Dendritic cell treated with granulocyte-macrophage colony-stimulating factor and Interleukin-4, amounts not matched to agents 40 ng/mL and 50 ng/mL, for 4 days (primary cell): ENCODE results near the gene ZMYND8.
A peak's percentile ranks its signal among the peaks of the same experiment; 100 is the strongest.
"Not testable (repeated sequence)": the region's sequence is repeated elsewhere in the genome, so short reads cannot be mapped to it uniquely, and the experiment has no call there.

Experiments
- H3K27ac Mint-ChIP-seq: one replicate; pipeline ENCODE4 v1.8.0; 2022; ENCODE audit warnings: mild to moderate bottlenecking, mixed read lengths
- H3K27me3 Mint-ChIP-seq: one replicate; pipeline ENCODE4 v1.8.0; 2022; ENCODE audit warnings: mild to moderate bottlenecking, mixed read lengths
- H3K36me3 Mint-ChIP-seq: one replicate; pipeline ENCODE4 v1.8.0; 2022; ENCODE audit warnings: low read depth, mixed read lengths
- H3K4me1 Mint-ChIP-seq: one replicate; pipeline ENCODE4 v1.8.0; 2022; ENCODE audit warnings: low read depth, mixed read lengths
- H3K4me3 Mint-ChIP-seq: one replicate; pipeline ENCODE4 v1.8.0; 2022; ENCODE audit warnings: mild to moderate bottlenecking, moderate library complexity, mixed read lengths
- H3K9me3 Mint-ChIP-seq: one replicate; pipeline ENCODE4 v1.8.0; 2022; ENCODE audit warnings: mixed read lengths
- intact Hi-C: fragments of 100-400 bp; cut with micrococcal nuclease; formaldehyde crosslinking; loops from one replicate; pipeline ENCODE4 v1.15.0; 2022

Gene ZMYND8

DNA sequence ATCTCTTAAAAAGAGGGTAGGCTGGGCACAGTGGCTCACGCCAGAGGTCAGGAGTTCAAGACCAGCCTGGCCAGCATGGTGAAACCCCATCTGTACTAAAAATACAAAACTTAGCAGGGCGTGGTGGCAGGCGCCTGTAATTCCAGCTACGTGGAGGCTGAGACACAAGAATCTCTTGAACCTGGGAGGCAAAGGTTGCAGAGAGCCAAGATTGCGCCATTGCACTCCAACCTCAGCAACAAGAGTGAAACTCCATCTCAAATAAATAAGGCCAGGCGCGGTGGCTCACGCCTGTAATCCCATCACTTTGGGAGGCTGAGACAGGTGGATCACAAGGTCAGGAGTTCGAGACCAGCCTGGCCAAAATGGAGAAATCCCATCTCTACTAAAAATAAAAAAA is 48.9 kb downstream of the ZMYND8 start:
- H3K4me3 Mint-ChIP-seq, intact Hi-C loops, H3K27ac Mint-ChIP-seq: not testable (repeated sequence)

GRCh38 chr20:47306755-47307370 is 49.6 kb downstream of the ZMYND8 start:
- Mint-ChIP-seq H3K27ac (no peak overlapping the region), H3K9me3 (no peaks in the 10 kb centered on the region), H3K27me3 (no peaks in the 10 kb centered on the region), H3K4me3 (no peak overlapping the region), H3K36me3 (peaks cover 96% of the 10 kb centered on the region), H3K4me1 (peaks cover 8% of the 10 kb centered on the region)
- intact Hi-C loops, result no loop called here

More for the DNA sequence above, 48.9 kb downstream of the ZMYND8 start:
- H3K36me3 Mint-ChIP-seq, result peaks cover 97% of the 10 kb centered on the region
- H3K27me3 Mint-ChIP-seq, H3K4me1 Mint-ChIP-seq, H3K9me3 Mint-ChIP-seq: not testable (repeated sequence)

DNA sequence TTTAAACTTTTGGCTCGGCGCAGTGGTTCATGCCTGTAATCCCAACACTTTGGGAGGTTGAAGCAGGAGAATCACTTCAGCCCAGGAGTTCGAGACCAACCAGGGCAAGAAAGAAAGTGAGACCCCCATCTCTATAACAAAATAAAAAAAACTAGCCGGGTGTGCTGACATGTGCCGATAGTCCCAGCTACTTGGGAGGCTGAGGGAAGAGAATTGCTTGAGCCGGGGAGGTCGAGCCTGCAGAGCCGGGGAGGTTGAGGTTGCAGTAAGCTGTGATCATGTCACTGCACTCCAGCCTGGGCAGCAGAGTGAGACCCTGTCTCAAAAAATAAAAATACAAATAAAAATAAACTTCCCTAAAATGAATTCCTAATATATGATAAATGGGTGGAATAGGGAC is 50.4 kb downstream of the ZMYND8 start:
- H3K27ac Mint-ChIP-seq, result no peak overlapping the region
- peaks cover 13% of the 10 kb centered on the region for H3K4me1 Mint-ChIP-seq
- intact Hi-C loops, result no loop called here
- H3K9me3 Mint-ChIP-seq, result no peaks in the 10 kb centered on the region
- no peak overlapping the region for H3K4me3 Mint-ChIP-seq
- peaks cover 96% of the 10 kb centered on the region for H3K36me3 Mint-ChIP-seq
- H3K27me3 Mint-ChIP-seq, result no peaks in the 10 kb centered on the region

DNA sequence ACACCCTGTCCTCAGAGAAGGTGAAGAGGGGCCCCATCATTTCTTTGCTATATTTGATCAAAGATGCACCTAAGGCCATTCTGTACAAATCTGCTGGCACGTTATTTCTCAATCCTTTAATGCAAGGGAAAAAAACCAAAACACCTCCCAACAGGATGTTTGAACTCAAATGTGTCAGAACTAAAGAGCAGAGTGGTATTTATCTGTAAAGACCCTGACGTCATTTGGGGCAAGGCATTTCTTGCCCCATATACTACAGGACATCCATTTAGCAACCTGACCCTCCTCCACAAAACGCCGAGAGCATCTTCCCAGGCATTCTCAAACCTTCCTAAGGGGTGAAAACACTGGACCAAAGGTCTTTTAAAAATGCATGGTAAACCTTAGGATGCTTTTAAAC is 50.8 kb downstream of the ZMYND8 start:
- no peaks in the 10 kb centered on the region for H3K27me3 Mint-ChIP-seq
- peaks cover 10% of the 10 kb centered on the region for H3K4me1 Mint-ChIP-seq
- intact Hi-C loops, result no loop called here
- H3K9me3 Mint-ChIP-seq, result no peaks in the 10 kb centered on the region
- H3K27ac Mint-ChIP-seq, result no peak overlapping the region
- H3K36me3 Mint-ChIP-seq, result peaks cover 96% of the 10 kb centered on the region
- no peak overlapping the region for H3K4me3 Mint-ChIP-seq

DNA sequence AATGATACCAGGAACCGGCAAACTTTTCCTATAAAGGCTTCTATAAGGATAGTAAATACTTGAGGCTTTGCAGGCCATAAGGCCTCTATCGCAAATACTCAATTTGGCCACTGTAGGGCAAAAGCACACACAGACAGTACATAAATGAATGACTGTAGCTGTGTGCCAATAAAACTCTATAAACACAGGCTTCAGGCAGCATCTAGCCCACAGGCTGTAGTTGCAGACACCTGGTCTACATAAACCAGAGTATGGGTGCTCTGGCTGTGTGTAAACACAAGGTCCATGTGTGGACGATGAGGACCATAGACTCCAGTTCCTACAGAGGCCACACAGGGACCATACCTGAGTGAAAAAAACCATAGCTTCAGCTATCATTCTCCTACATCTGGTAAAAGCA is 52.2 kb downstream of the ZMYND8 start:
- H3K4me3 Mint-ChIP-seq, result no peak overlapping the region
- H3K27ac Mint-ChIP-seq, result no peak overlapping the region
- no peaks in the 10 kb centered on the region for H3K9me3 Mint-ChIP-seq
- no peaks in the 10 kb centered on the region for H3K27me3 Mint-ChIP-seq
- H3K4me1 Mint-ChIP-seq, result peaks cover 10% of the 10 kb centered on the region
- intact Hi-C loops, result no loop called here
- peaks cover 96% of the 10 kb centered on the region for H3K36me3 Mint-ChIP-seq

DNA sequence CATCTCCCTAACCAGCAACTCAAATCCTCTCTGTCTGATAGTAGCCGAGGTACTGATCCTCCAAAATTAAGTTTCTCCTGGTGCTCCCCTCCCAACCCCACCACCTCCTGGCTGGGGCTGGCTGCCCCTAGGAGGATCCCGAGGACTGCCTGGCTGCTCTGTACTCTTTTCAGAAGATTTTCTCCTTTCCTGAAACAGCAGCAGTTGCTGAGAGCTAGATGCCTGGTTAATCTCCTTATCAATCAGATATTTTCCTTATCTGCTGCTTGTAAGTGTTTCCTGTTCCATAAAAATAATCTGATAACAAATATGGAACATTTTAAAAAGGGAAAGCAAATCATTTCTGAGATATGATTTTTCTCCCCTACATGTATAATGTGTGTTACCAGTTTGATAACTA is 52.8 kb downstream of the ZMYND8 start:
- peaks cover 96% of the 10 kb centered on the region for H3K36me3 Mint-ChIP-seq
- intact Hi-C loops, result no loop called here

DNA sequence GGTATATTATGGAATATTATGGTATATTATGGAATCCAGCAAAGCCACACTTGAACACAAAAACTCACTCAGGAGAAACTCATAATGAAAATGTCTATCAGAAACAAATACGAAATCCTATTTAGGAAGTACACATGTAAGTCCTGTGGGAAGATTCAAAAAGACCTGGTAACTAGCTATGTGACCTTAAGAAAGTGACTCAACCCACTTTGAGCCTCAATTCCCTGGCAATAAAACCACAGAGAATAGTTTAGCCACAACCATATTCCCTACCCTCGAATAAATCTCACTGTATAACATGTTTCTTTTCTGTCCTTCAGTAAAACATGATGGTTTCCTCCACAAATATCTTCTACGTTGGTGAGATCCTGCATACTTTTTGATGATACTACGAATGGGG is 56.4 kb downstream of the ZMYND8 start:
- H3K4me1 Mint-ChIP-seq, result peaks cover 10% of the 10 kb centered on the region
- intact Hi-C loops, result no loop called here
- no peaks in the 10 kb centered on the region for H3K9me3 Mint-ChIP-seq
- peaks cover 96% of the 10 kb centered on the region for H3K36me3 Mint-ChIP-seq
- no peak overlapping the region for H3K4me3 Mint-ChIP-seq
- H3K27ac Mint-ChIP-seq, result no peak overlapping the region
- no peaks in the 10 kb centered on the region for H3K27me3 Mint-ChIP-seq

More for the DNA sequence above, 52.8 kb downstream of the ZMYND8 start:
- Mint-ChIP-seq H3K9me3 (no peaks in the 10 kb centered on the region), H3K27me3 (no peaks in the 10 kb centered on the region), H3K4me3 (no peak overlapping the region), H3K27ac (no peak overlapping the region), H3K4me1 (peaks cover 10% of the 10 kb centered on the region)

GRCh38 chr20:47298624-47299023 is 57.9 kb downstream of the ZMYND8 start:
- H3K27me3 Mint-ChIP-seq, result no peaks in the 10 kb centered on the region
- no peak overlapping the region for H3K4me3 Mint-ChIP-seq
- peaks cover 15% of the 10 kb centered on the region for H3K4me1 Mint-ChIP-seq
- peaks cover 99% of the 10 kb centered on the region for H3K36me3 Mint-ChIP-seq
- H3K27ac Mint-ChIP-seq, result no peak overlapping the region
- intact Hi-C loops, result loop anchor here (5.0 to 10.0 kb wide), 2 partner anchors 84 to 326 kb away; no protein-coding TSS in a partner anchor
- H3K9me3 Mint-ChIP-seq, result no peaks in the 10 kb centered on the region

DNA sequence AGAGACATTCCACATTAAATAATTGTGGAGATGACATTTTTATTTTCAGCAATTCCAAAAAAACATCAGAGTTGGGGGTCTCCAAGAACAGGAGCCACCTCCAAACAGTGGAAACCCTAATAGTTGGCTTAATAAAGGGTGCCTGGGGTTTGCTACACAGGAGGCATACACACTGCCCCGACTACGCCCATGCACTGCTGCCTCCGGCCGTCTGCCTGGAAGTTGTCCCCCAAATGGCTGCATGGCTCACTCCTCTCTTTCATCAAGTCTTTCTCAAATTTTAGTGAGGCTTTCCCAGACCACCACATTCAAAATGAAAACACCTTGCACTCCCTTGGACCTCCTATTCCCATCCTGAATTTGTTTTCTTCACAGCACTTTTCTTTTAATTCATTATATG is 58.8 kb downstream of the ZMYND8 start:
- intact Hi-C loops, result loop anchor here (5.0 to 10.0 kb wide), 2 partner anchors 85 to 327 kb away; no protein-coding TSS in a partner anchor
- H3K9me3 Mint-ChIP-seq, result no peaks in the 10 kb centered on the region
- H3K27me3 Mint-ChIP-seq, result no peaks in the 10 kb centered on the region
- no peak overlapping the region for H3K4me3 Mint-ChIP-seq
- peaks cover 16% of the 10 kb centered on the region for H3K4me1 Mint-ChIP-seq
- H3K36me3 Mint-ChIP-seq, result peaks cover 99% of the 10 kb centered on the region
- H3K27ac Mint-ChIP-seq, result peak overlapping the region; percentile 51

DNA sequence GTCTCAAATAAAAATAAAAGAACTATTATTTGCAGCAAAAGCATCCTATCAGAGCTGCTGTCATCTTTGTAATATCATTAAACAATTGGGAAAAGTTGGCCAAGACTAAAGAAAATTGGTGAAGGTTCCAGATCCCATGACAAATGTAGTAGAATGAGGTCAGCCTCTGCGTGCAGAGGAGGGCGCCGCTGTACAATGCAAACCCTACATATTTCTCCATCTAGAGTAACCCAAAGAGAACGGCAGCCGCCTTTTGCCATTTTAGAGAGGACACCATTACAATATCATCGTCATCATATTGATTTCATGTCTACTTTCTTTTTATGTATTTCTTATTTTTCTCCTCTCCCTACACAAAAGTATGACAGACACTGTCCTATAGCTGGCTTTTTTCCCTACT is 59.5 kb downstream of the ZMYND8 start:
- peak overlapping the region; percentile 51 for H3K27ac Mint-ChIP-seq
- H3K4me1 Mint-ChIP-seq, result peaks cover 15% of the 10 kb centered on the region
- no peaks in the 10 kb centered on the region for H3K9me3 Mint-ChIP-seq
- H3K27me3 Mint-ChIP-seq, result no peaks in the 10 kb centered on the region
- intact Hi-C loops, result loop anchor here (5.0 to 10.0 kb wide), 2 partner anchors 85 to 328 kb away; no protein-coding TSS in a partner anchor
- no peak overlapping the region for H3K4me3 Mint-ChIP-seq
- H3K36me3 Mint-ChIP-seq, result peaks cover 100% of the 10 kb centered on the region

- intact Hi-C loops, result loop anchor here (5.0 to 10.0 kb wide), 2 partner anchors 86 to 329 kb away; no protein-coding TSS in a partner anchor
- no peak overlapping the region for H3K4me3 Mint-ChIP-seq
- H3K4me1 Mint-ChIP-seq, result peaks cover 6% of the 10 kb centered on the region
- no peaks in the 10 kb centered on the region for H3K27me3 Mint-ChIP-seq
- H3K36me3 Mint-ChIP-seq, result peaks cover 100% of the 10 kb centered on the region
- no peak overlapping the region for H3K27ac Mint-ChIP-seq
- H3K9me3 Mint-ChIP-seq, result no peaks in the 10 kb centered on the region
These were observed 60.5 kb downstream of the ZMYND8 start for GRCh38 chr20:47295921-47296426.

GRCh38 chr20:47295129-47295813 is 61.2 kb downstream of the ZMYND8 start:
- Mint-ChIP-seq H3K27me3 (no peaks in the 10 kb centered on the region), H3K9me3 (no peaks in the 10 kb centered on the region), H3K36me3 (peaks cover 100% of the 10 kb centered on the region), H3K27ac (no peak overlapping the region), H3K4me3 (no peak overlapping the region), H3K4me1 (peaks cover 6% of the 10 kb centered on the region)
- intact Hi-C loops, result loop anchor here (5.0 to 10.0 kb wide), 2 partner anchors 87 to 330 kb away; no protein-coding TSS in a partner anchor

DNA sequence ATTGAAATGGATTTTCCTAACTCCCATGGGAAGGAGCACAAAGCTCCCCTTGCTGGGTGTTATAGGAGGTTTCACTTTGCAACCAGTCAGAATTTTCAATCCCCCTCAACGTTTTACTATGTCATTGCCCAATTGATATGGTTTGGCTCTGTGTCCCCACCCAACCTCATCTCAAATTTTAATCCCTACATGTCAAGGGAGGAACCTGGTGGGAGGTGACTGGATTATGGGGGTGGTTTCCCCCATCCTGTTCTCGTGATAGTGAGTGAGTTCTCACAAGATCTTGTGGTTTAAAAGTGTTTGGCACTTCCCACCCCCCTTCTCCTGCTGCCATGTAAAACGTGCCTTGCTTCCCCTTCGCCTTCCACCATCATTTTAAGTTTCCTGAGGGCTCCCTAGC is 62.9 kb downstream of the ZMYND8 start:
- no peaks in the 10 kb centered on the region for H3K9me3 Mint-ChIP-seq

GRCh38 chr20:47292581-47292980 is 63.9 kb downstream of the ZMYND8 start:
- no peak overlapping the region for H3K27ac Mint-ChIP-seq
- peaks cover 100% of the 10 kb centered on the region for H3K36me3 Mint-ChIP-seq
- no peak overlapping the region for H3K4me3 Mint-ChIP-seq
- peaks cover 6% of the 10 kb centered on the region for H3K4me1 Mint-ChIP-seq
- intact Hi-C loops, result loop anchor here (10.0 kb wide), 1 partner anchor 332 kb away; no protein-coding TSS in a partner anchor
- no peaks in the 10 kb centered on the region for H3K27me3 Mint-ChIP-seq
- H3K9me3 Mint-ChIP-seq, result no peaks in the 10 kb centered on the region

More for the DNA sequence above, 62.9 kb downstream of the ZMYND8 start:
- Mint-ChIP-seq H3K4me3 (no peak overlapping the region), H3K27me3 (no peaks in the 10 kb centered on the region), H3K4me1 (peaks cover 6% of the 10 kb centered on the region), H3K27ac (peak overlapping the region; percentile 19), H3K36me3 (peaks cover 100% of the 10 kb centered on the region)
- intact Hi-C loops, result loop anchor here (10.0 kb wide), 1 partner anchor 331 kb away; no protein-coding TSS in a partner anchor
